ENCODE results near the gene IFNAR2.

Gene IFNAR2

GRCh38 chr21:33229784-33230544 is at the start of gene IFNAR2:
Gene IFNAR2, plus strand, starts transcription at chr21:33229938. Its CDS starts 11,985 bp downstream, at chr21:33241923.
- DNase-seq (ENCODE audit: low read depth), result no peak

- DNase-seq (ENCODE audit: low read depth), result no peak
Measured at GRCh38 chr21:33185852-33186251, 43.9 kb upstream of the IFNAR2 start.

- DNase-seq (ENCODE audit: low read depth), result no peak
Measured at GRCh38 chr21:33187276-33187675, 42.5 kb upstream of the IFNAR2 start.

GRCh38 chr21:33189237-33189636 is 40.5 kb upstream of the IFNAR2 start:
- no peak for DNase-seq (ENCODE audit: low read depth)

GRCh38 chr21:33189824-33190223 is 39.9 kb upstream of the IFNAR2 start:
- no peak for DNase-seq (ENCODE audit: low read depth)

- no peak for DNase-seq (ENCODE audit: low read depth)
Measured at GRCh38 chr21:33196941-33197374, 32.8 kb upstream of the IFNAR2 start.

- no peak for DNase-seq (ENCODE audit: low read depth)
Measured at GRCh38 chr21:33197496-33197895, 32.2 kb upstream of the IFNAR2 start.

GRCh38 chr21:33198346-33199099 is 31.2 kb upstream of the IFNAR2 start:
- DNase-seq (ENCODE audit: low read depth), result no peak

GRCh38 chr21:33199100-33199464 is 30.7 kb upstream of the IFNAR2 start:
- no peak for DNase-seq (ENCODE audit: low read depth)

- peak; percentile 71 for DNase-seq (ENCODE audit: low read depth)
Measured at GRCh38 chr21:33199516-33200217, 30.1 kb upstream of the IFNAR2 start.

- no peak for DNase-seq (ENCODE audit: low read depth)
Measured at GRCh38 chr21:33201956-33202355, 27.8 kb upstream of the IFNAR2 start.

GRCh38 chr21:33202464-33203363 is 27.0 kb upstream of the IFNAR2 start:
- DNase-seq (ENCODE audit: low read depth), result no peak

- no peak for DNase-seq (ENCODE audit: low read depth)
Measured at GRCh38 chr21:33203371-33203724, 26.4 kb upstream of the IFNAR2 start.

- DNase-seq (ENCODE audit: low read depth), result no peak
Measured at GRCh38 chr21:33205476-33205875, 24.3 kb upstream of the IFNAR2 start.

GRCh38 chr21:33206771-33207281 is 22.9 kb upstream of the IFNAR2 start:
- no peak for DNase-seq (ENCODE audit: low read depth)

- DNase-seq (ENCODE audit: low read depth), result no peak
Measured at GRCh38 chr21:33207449-33208149, 22.1 kb upstream of the IFNAR2 start.

GRCh38 chr21:33208534-33208933 is 21.2 kb upstream of the IFNAR2 start:
- DNase-seq (ENCODE audit: low read depth), result no peak

- no peak for DNase-seq (ENCODE audit: low read depth)
Measured at GRCh38 chr21:33211305-33211704, 18.4 kb upstream of the IFNAR2 start.

- no peak for DNase-seq (ENCODE audit: low read depth)
Measured at GRCh38 chr21:33211732-33212131, 18.0 kb upstream of the IFNAR2 start.

- no peak for DNase-seq (ENCODE audit: low read depth)
Measured at GRCh38 chr21:33212159-33212851, 17.4 kb upstream of the IFNAR2 start.
